ENCODE measurements around the gene SNRPA.
"Not testable (repeated sequence)": the region's sequence is repeated elsewhere in the genome, so short reads cannot be mapped to it uniquely, and the experiment has no call there.

SNRPA gene

DNA sequence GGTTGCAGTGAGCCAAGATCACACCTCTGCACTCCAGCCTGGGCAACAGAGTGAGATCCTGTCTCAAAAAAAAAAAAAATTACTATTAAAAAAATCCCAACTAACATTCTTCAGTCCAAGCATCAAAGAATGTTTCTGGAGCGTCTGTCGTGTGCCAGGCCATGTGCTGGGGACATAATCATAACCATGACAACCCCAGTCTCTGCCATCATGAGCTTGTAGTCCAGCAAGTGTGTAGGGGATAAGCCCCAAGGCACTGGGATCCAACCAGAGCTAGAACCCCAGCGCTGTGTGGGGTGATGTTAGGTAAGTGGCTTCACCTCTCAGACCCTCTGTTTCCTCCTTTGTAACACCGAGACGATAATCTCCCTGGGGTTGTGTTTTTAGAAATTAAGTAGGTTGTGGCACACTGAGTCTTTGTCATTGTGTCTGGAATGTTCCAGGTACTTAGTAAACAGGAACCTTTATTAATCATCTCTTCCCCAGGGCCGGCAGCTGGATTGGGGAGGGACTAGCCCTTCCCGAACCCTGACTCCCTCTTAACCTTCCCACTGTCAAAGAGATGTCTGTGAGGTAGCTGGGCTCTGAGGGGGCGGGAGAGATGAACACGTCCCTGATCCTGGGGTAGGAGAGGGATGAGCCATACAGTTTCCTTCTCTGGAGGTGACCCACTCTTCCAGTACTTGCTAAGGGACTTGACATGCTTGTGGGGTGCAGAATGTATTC is 28.9 kb upstream of the SNRPA start:
- DNase-seq = no peak

GRCh38 chr19:40723661-40724254 is 27.2 kb upstream of the SNRPA start:
- DNase-seq = no peak

DNA sequence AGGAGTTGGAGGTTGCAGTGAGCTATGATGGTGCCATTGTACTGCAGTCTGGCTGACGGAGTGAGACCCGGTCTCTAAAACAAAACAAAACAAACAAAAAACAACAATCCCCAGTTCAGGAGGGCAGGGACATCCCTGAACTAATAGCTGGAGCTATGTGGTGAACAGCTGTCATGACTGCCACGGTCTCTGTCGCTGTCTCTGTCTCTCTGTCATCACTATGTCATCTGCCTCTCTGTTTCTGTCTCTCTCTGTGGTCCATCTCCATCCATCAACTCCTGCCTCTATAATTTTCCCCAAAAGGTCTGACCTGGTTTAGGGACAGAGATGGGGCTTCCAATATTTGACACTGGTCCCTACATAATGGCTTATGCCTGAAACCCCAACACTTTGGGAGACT is 26.7 kb upstream of the SNRPA start:
- DNase-seq = no peak

- DNase-seq = no peak
Measured at GRCh38 chr19:40724855-40725254, 26.1 kb upstream of the SNRPA start.

GRCh38 chr19:40726279-40726678 is 24.7 kb upstream of the SNRPA start:
- no peak for DNase-seq

DNA sequence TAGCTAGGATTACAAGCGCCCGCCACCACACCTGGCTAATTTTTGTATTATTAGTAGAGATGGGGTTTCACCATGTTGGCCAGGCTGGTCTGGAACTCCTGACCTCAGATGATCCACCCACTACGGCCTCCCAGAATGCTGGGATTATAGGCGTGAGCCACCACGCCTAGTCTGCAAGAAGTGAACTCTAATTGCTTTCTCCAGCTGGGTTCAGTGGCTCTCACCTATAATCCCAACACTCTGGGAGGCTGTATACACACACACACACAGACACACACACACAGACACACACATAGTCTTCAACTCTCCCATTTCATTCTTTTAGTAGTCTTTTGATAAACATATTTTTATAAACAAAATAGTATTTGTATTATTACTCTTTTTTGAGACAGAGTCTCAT is 20.9 kb upstream of the SNRPA start:
- not testable (repeated sequence) for DNase-seq

- not testable (repeated sequence) for DNase-seq
Measured at GRCh38 chr19:40732304-40732703, 18.7 kb upstream of the SNRPA start.

GRCh38 chr19:40733149-40733548 is 17.9 kb upstream of the SNRPA start:
- no peak for DNase-seq

GRCh38 chr19:40735013-40735771 is 15.8 kb upstream of the SNRPA start:
- DNase-seq = no peak

DNA sequence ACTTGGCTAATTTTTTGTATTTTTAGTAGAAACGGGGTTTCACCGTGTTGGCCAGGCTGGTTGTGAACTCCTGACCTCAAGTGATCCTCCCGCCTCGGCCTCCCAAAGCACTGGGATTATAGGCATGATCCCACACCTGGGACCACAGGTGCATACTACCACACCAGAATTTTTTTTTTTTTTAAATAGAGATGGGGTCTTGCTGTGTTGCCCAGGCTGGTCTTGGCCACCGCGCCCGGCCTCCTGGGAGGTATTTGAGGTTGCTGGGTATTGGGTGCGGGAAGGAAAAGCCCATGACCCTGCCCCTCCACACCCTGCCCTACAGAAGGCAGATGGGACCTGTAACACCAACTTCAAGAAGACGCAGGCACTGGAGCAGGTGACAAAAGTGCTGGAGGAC is 14.3 kb upstream of the SNRPA start:
- no peak for DNase-seq

DNA sequence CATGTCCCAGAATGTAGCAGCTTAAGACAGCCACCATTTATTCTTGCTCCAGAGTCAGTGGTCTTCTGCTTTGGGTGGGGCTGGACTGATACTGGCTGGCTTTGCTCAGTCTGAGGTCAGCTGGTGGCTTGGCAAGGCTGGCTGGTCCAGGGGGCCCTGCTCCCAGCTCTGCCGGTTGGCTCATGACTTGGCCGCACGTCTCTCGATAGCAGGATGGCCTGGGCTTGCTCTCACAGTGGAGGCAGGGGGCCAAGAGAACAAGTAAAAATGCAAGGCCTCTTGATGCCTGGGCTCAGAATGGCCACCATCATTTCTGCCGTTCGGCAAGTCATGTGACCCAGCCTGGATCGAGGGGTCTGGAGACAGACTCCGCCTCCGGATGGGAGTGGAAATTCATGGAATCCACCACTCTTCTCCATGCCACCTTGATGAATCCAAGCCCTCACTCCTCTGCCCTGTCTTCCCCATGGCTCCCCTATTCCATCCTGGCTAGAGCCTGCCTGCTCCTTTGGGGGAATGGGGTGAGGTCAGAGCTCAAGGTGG is 13.8 kb upstream of the SNRPA start:
- DNase-seq = no peak

GRCh38 chr19:40739030-40739839 is 11.8 kb upstream of the SNRPA start:
- no peak for DNase-seq

- no peak for DNase-seq
Measured at GRCh38 chr19:40739871-40740703, 10.9 kb upstream of the SNRPA start.

DNA sequence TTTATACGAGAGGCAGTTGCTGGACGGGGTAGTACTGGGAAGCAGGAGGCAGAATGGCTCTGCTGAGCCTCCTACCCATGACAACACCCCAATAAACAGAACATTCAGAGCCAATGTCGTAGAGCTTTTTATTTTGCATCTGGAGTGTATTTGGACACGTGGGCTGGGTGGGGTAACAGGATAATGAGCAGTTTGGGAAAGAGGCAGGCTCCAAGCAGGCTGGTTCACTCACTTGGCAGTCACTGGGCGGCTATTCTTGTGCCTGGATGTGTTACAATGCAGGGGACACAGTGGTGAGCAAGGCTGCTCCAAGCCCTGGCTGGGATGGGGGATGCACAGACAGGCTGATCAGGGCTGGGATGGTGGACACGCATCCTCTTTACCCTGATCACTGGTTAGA is 10.3 kb upstream of the SNRPA start:
- DNase-seq = no peak

- no peak for DNase-seq
Measured at GRCh38 chr19:40741527-40742390, 9.2 kb upstream of the SNRPA start.

GRCh38 chr19:40742477-40742876 is 8.5 kb upstream of the SNRPA start:
- no peak for DNase-seq

- no peak for DNase-seq
Measured at GRCh38 chr19:40742886-40743285, 8.1 kb upstream of the SNRPA start.

GRCh38 chr19:40743926-40744325 is 7.1 kb upstream of the SNRPA start:
- no peak for DNase-seq

DNA sequence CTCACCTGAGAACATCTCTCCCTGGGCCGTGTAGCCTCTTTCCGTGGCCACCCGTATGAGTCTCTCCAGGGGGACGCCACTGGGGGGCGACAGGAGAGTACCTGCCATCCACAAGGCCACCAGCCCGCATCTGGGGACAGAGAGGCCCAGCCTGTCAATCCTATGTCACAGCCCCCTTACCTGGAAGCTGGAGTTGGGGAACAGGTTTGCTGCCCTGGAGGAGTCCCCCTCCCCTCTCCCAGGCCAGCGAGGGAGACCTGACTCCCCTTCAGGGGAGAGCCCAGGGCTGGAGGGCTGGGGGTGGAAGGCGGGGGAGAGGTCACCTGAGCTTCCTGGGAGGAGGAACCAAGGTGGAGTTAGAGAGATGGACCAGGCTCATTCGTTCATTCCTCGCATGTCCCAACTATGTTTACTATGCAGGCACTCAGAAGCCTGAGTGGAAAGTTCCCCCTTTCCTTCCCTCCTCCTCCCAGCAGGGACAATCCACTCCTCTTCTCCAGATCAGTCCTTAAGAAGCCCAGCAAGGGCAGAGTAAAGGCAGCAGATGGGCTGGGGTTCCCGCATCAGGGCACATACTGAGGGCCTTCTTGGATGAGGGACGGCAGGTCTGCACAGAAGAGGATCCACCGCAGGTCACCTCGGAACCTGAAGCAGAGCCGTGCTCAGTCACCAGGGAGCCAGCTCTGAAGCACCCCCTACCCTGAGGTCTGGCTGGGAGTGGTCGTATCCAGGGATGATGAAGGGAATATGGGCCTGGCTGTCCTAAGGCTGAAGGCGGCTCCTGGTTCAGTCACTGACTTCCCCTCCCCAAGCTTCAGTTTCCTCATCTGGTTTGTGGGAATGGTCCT is 6.2 kb upstream of the SNRPA start:
- DNase-seq = no peak

- DNase-seq = no peak
Measured at GRCh38 chr19:40745402-40745780, 5.6 kb upstream of the SNRPA start.
